GM06990 (cell line): ENCODE measurements around the gene UFSP2.

Experiments
- DNase-seq: peaks from one replicate; pipeline ENCODE4 v3.0.0-alpha.2; 2011; ENCODE audit not compliant: insufficient read length; ENCODE audit errors: extremely low read depth
- H3K27me3 ChIP-seq: replicated peaks from 2 replicates; pipeline ENCODE4 v1.6.0; 2011; ENCODE audit warnings: low read length; ENCODE audit not compliant: control insufficient read depth, insufficient read depth
- H3K36me3 ChIP-seq: 2 replicates; pipeline ENCODE4 v1.5.1; 2011; ENCODE audit warnings: low read length; ENCODE audit not compliant: control insufficient read depth, insufficient read depth
- H3K4me3 ChIP-seq: replicated peaks from 2 replicates; pipeline ENCODE4 v1.5.1; 2011; ENCODE audit warnings: low read depth, mild to moderate bottlenecking, control low read depth, low read length
- TF ChIP-seq, protein P1 (sequence below): IDR thresholded peaks from 2 replicates; pipeline ENCODE4 v1.5.1; 2011; ENCODE audit warnings: low read length, control low read depth, mild to moderate bottlenecking, inconsistent platforms; ENCODE audit not compliant: insufficient read depth, poor library complexity, severe bottlenecking

The UFSP2 gene, protein sequence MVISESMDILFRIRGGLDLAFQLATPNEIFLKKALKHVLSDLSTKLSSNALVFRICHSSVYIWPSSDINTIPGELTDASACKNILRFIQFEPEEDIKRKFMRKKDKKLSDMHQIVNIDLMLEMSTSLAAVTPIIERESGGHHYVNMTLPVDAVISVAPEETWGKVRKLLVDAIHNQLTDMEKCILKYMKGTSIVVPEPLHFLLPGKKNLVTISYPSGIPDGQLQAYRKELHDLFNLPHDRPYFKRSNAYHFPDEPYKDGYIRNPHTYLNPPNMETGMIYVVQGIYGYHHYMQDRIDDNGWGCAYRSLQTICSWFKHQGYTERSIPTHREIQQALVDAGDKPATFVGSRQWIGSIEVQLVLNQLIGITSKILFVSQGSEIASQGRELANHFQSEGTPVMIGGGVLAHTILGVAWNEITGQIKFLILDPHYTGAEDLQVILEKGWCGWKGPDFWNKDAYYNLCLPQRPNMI

DNA sequence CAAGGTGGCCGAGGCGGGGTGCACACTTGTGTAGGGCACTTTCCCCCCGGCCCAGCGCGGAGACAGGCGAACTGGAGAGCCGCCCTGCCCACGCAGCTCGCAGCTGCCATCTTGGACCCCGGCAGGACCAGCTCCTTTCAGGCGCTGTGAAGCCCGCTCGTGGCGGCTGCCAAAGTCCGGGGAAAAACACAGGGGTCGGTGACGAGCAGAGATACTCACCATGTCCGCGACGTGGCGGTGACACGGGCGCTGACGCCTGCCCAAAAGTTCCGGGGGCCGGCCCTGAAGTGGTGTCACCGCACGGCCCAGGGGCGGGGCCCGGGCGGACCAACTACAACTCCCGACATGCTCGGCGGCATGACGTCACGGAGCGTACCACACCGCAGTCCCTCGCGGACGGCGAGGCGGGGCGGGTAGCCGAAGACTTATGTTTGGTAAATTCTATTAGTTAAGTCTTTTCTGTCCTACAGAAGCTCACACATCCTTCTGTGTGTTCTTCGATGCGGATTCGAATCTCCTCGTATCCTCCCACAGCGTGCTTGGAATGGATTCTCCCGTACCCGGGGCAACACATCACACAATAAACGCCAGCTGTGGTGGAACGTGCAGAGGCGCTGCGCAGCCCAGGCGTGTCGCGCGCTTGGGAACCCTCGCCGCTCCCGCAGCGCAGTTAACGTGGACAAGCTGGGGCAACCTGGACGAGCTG, at the start of gene UFSP2:
Gene UFSP2 (minus strand): TSS at position 318 of the 706 bp plus-strand sequence. CDS start 96 bp downstream, at position 222.
- DNase-seq, result peak; percentile 94

DNA sequence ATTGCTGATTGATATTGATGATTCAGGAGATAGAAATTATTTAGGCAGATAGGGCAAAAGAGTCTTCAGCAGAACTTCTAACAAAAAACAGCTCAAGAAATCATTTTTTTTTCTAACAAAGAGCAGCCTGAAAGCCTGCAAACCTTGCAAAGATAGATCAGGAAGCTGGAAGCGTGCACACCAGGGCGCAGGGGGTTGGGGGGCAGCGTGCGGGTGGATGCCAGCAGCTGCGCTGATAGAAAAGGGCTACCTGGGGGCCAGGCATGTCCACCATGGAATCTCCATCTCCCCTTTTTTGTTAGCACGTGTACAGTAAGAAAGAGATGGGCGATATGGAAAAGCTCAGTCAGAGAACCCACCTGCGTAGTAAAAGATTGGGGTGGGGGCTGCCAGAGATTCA, 47.5 kb upstream of the UFSP2 start:
- Histone ChIP-seq H3K36me3 (no peaks in the 10 kb centered on the region), H3K27me3 (no peaks in the 10 kb centered on the region), H3K4me3 (no peak overlapping the region)
- TF ChIP-seq, protein P1, sequence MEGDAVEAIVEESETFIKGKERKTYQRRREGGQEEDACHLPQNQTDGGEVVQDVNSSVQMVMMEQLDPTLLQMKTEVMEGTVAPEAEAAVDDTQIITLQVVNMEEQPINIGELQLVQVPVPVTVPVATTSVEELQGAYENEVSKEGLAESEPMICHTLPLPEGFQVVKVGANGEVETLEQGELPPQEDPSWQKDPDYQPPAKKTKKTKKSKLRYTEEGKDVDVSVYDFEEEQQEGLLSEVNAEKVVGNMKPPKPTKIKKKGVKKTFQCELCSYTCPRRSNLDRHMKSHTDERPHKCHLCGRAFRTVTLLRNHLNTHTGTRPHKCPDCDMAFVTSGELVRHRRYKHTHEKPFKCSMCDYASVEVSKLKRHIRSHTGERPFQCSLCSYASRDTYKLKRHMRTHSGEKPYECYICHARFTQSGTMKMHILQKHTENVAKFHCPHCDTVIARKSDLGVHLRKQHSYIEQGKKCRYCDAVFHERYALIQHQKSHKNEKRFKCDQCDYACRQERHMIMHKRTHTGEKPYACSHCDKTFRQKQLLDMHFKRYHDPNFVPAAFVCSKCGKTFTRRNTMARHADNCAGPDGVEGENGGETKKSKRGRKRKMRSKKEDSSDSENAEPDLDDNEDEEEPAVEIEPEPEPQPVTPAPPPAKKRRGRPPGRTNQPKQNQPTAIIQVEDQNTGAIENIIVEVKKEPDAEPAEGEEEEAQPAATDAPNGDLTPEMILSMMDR, result no peak
- no peak for DNase-seq

More for the DNA sequence above, at the start of gene UFSP2:
- H3K4me3 ChIP-seq, result peak within 1 kb of the TSS; percentile 65
- TF ChIP-seq, protein P1, result no peak
- H3K27me3 ChIP-seq, result no peaks in the 10 kb centered on the region
- no peaks in the 10 kb centered on the region; the same call in 1 of the 2 replicates for H3K36me3 ChIP-seq

DNA sequence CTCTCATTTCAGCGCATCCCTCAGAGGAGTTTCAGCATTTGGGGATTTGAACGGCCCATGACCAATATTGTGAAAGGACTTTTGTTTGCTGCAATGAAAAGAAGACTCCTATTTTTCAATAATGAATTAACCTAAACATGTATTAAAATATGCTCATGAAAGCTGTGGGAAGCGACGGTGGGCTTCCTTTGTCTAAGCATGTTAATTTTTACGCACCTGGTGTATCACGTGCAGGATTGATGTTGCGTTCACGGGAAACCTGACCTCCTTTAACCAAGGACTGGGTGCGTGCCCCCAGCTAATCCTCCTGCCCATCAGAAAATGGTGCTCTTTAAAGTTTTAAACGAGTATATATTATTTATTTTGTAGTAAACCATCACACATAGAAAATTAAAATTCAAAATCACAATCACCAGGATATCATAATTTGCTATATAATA, 46.4 kb upstream of the UFSP2 start:
- Histone ChIP-seq H3K4me3 (peak overlapping the region; percentile 64), H3K36me3 (no peaks in the 10 kb centered on the region), H3K27me3 (no peaks in the 10 kb centered on the region)
- DNase-seq, result no peak
- TF ChIP-seq, protein P1, result no peak

DNA sequence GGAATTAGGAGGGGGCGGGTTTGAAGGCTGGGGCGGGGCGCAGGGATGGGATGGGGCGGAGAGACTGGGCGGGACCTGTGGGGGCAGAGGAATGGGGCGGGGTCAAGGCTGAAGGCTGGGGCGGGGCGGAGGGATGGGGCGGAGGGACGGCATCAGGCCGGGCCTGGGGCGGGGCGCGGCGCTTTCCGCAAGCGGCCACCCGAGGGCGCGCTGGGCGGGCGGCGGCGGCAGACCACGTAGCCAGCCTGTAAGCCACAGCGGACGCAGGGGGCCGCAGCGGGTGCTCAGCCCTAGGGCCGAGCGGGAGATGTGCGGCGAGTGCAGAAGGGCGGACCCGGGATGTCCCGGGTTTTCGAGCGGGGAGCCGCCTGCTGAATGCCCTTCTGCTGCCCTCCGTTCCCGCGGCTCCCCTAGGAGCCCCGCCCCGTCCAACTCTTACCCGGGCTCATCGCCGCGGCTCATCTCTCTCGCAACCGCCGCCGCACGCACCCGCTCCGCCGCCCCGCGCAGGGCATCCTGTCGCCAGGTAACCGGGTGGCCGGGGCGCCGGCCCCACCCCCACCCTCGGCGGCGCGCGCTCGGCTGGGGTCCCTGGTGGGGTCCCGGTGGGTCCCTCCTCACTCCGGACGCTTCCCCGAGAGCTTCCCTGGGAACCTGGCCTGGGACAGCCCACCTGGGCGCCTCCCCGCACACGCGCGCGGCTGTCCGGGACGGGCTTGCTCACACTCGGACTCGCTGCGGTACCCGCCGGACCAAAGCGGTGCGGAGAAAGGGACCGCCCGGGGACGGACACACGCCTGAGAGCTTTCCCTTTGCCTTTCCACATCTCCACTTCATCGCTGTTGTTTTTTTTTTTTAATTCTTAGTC, 45.7 kb upstream of the UFSP2 start, which contains the start of gene CCDC110:
Gene CCDC110 (minus strand): TSS at position 499 of the 868 bp plus-strand sequence. CDS start 50 bp downstream, at position 449.
- TF ChIP-seq, protein P1, result peak; percentile 40
- Histone ChIP-seq H3K36me3 (no peaks in the 10 kb centered on the region), H3K27me3 (no peaks in the 10 kb centered on the region), H3K4me3 (peak within 1 kb of the TSS; percentile 74)
- peak; percentile 89 for DNase-seq

DNA sequence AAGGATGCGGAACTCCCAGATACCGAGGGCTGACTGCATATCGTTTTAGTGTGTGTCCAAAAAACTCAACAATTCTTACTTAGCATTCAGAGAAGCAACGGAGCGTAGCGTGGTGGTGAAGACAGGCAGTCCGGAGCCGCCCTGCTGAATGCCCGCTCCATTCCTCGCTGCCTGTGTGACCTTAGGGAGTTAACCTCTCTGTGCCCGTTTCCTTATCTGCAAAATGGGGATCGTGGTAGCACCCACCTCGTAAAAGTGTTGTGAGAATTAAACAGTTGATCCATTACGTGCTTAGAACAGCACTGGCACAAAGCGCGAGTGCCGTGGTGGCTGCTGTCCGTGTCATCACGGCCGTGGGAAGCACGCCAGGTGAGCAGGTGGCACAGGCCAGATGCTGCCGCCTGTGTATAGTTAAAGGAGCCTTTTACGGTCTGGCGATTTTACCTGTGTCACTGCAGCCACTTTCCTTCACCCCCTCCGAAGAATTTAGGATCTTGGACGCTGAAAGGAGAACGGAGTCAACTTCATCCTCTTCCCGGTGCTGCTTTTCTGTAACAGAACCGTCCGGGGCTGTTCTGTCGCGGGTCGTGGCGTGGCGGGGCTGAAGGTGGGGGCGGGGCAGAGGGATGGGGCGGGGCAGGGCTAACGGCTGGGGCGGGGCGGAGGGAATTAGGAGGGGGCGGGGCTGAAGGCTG, 44.9 kb upstream of the UFSP2 start:
- TF ChIP-seq, protein P1, result no peak
- Histone ChIP-seq H3K4me3 (peak overlapping the region; percentile 74), H3K27me3 (no peaks in the 10 kb centered on the region), H3K36me3 (no peaks in the 10 kb centered on the region)
- DNase-seq, result peak; percentile 65
